HG03108 (cell line): ENCODE data around the gene FANCI.
"Not testable (repeated sequence)": the region's sequence is repeated elsewhere in the genome, so short reads cannot be mapped to it uniquely, and the experiment has no call there.

ENCODE experiments used
- ATAC-seq: cut with Tn5 transposase; IDR thresholded peaks from one replicate; pipeline ENCODE4 v1.9.1; 2021; ENCODE audit warnings: moderate library complexity; ENCODE audit not compliant: unreplicated experiment

Gene FANCI

GRCh38 chr15:89221543-89221942, 22.2 kb upstream of the FANCI start, which contains the start of gene RLBP1:
Gene RLBP1 (minus strand): TSS chr15:89221579. CDS start chr15:89218975, 2,604 bp downstream.
- no peak for ATAC-seq

- no peak for ATAC-seq
Observed at GRCh38 chr15:89225588-89225987, 18.2 kb upstream of the FANCI start.

GRCh38 chr15:89226359-89227221, 17.2 kb upstream of the FANCI start:
- no peak for ATAC-seq

- no peak for ATAC-seq
Observed at GRCh38 chr15:89227425-89227824, 16.4 kb upstream of the FANCI start.

GRCh38 chr15:89230277-89230676, 13.5 kb upstream of the FANCI start:
- ATAC-seq = no peak

GRCh38 chr15:89231832-89232231, 11.9 kb upstream of the FANCI start:
- ATAC-seq = no peak

GRCh38 chr15:89239883-89240810, 3.6 kb upstream of the FANCI start:
- not testable (repeated sequence) for ATAC-seq

- ATAC-seq = no peak
Observed at GRCh38 chr15:89243046-89243690, 611 bp upstream of the FANCI start.

GRCh38 chr15:89244574-89244903, 760 bp downstream of the FANCI start:
- ATAC-seq = no peak

- ATAC-seq = no peak
Observed at GRCh38 chr15:89247446-89247845, 3.7 kb downstream of the FANCI start.

GRCh38 chr15:89248584-89248983, 4.8 kb downstream of the FANCI start:
- ATAC-seq = no peak

- not testable (repeated sequence) for ATAC-seq
Observed at GRCh38 chr15:89250142-89250541, 6.4 kb downstream of the FANCI start.

- ATAC-seq = not testable (repeated sequence)
Observed at GRCh38 chr15:89277281-89277680, 33.5 kb downstream of the FANCI start.

GRCh38 chr15:89278307-89278706, 34.5 kb downstream of the FANCI start:
- ATAC-seq = no peak

GRCh38 chr15:89282631-89283030, 38.9 kb downstream of the FANCI start:
- ATAC-seq = no peak

GRCh38 chr15:89283201-89283600, 39.4 kb downstream of the FANCI start:
- ATAC-seq = no peak

- ATAC-seq = no peak
Observed at GRCh38 chr15:89291934-89292438, 48.2 kb downstream of the FANCI start.

- ATAC-seq = no peak
Observed at GRCh38 chr15:89293012-89293411, 49.2 kb downstream of the FANCI start.

- no peak for ATAC-seq
Observed at GRCh38 chr15:89299896-89300295, 56.1 kb downstream of the FANCI start.

- ATAC-seq = no peak
Observed at GRCh38 chr15:89301304-89302089, 57.7 kb downstream of the FANCI start.
